Neural cell (in vitro differentiated cells): ENCODE measurements around the gene MS4A1. TPM values are rescaled to one million over a fixed set of nuclear protein-coding genes. Genes with fewer than 3 reads are reported as not detected.

Experiments used
- H2AFZ ChIP-seq: fragments of 200-600, 300-800 bp; sonication (generic), shearing (Covaris generic); 2 replicates; pipeline ENCODE4 v1.6.0; 2014; ENCODE audit warnings: low read depth, mild to moderate bottlenecking, antibody characterized with exemption, low read length, moderate library complexity
- H3F3A ChIP-seq: fragments of 200-600 bp; shearing (Covaris generic); 2 replicates; pipeline ENCODE4 v1.6.1; 2016; ENCODE audit warnings: mild to moderate bottlenecking, moderate library complexity, mixed read lengths, antibody characterized with exemption, low read length; ENCODE audit not compliant: insufficient read depth, poor library complexity, severe bottlenecking
- H3K27ac ChIP-seq: fragments of 200-600, 300-800 bp; sonication (generic), shearing (Covaris generic); 2 replicates; pipeline ENCODE4 v1.5.1; 2014; ENCODE audit warnings: mild to moderate bottlenecking, low read length, moderate library complexity
- H3K27me3 ChIP-seq: fragments of 300-800, 200-600 bp; sonication (generic), shearing (Covaris generic); 2 replicates; pipeline ENCODE4 v1.6.0; 2014; ENCODE audit warnings: mild to moderate bottlenecking, low read depth, low read length, moderate library complexity; ENCODE audit not compliant: insufficient read depth
- H3K36me3 ChIP-seq: fragments of 300-800, 200-600 bp; sonication (generic), shearing (Covaris generic); 2 replicates; pipeline ENCODE4 v1.5.1; 2014; ENCODE audit warnings: mild to moderate bottlenecking, antibody characterized with exemption, low read length, moderate library complexity; ENCODE audit not compliant: insufficient read depth
- H3K4me2 ChIP-seq: fragments of 300-800, 200-600 bp; sonication (generic), shearing (Covaris generic); 2 replicates; pipeline ENCODE4 v1.6.0; 2014; ENCODE audit warnings: mild to moderate bottlenecking, low read length
- H3K4me3 ChIP-seq: fragments of 300-800, 200-600 bp; sonication (generic), shearing (Covaris generic); 2 replicates; pipeline ENCODE4 v1.5.1; 2014; ENCODE audit warnings: mild to moderate bottlenecking, low read length, moderate library complexity
- H3K79me2 ChIP-seq: fragments of 200-600 bp; shearing (Covaris generic); replicated peaks from 2 replicates; pipeline ENCODE4 v1.6.0; 2014; ENCODE audit warnings: mild to moderate bottlenecking, low read length, moderate library complexity; ENCODE audit not compliant: insufficient read depth
- H3K9ac ChIP-seq: fragments of 300-800, 200-600 bp; sonication (generic), shearing (Covaris generic); 2 replicates; pipeline ENCODE4 v1.6.1; 2016; ENCODE audit warnings: mild to moderate bottlenecking, low read length, mixed read lengths
- H3K9me2 ChIP-seq: fragments of 200-600 bp; shearing (Covaris generic); 2 replicates; pipeline ENCODE4 v1.6.1; 2016; ENCODE audit warnings: mild to moderate bottlenecking, low read length, mixed read lengths; ENCODE audit not compliant: insufficient read depth
- H3K9me3 ChIP-seq: fragments of 200-600, 300-800 bp; sonication (generic), shearing (Covaris generic); 2 replicates; pipeline ENCODE4 v1.6.1; 2016; ENCODE audit warnings: mild to moderate bottlenecking, mixed run types, low read length, moderate library complexity, mixed read lengths
- H4K20me1 ChIP-seq: fragments of 200-600 bp; shearing (Covaris generic); 2 replicates; pipeline ENCODE4 v1.6.1; 2016; ENCODE audit warnings: mild to moderate bottlenecking, mixed run types; ENCODE audit not compliant: insufficient read depth
- CTCF ChIP-seq: fragments of 450-650 bp; IDR thresholded peaks from 2 replicates; pipeline ENCODE4 v1.5.1; 2014; ENCODE audit warnings: antibody characterized with exemption, mild to moderate bottlenecking, moderate library complexity; ENCODE audit not compliant: poor library complexity, severe bottlenecking
- EP300 ChIP-seq: fragments of 450-650 bp; conservative IDR thresholded peaks from 2 replicates; pipeline ENCODE4 v1.6.1; 2014; ENCODE audit warnings: antibody characterized with exemption, mild to moderate bottlenecking, moderate library complexity; ENCODE audit not compliant: poor library complexity, severe bottlenecking
- EZH2 ChIP-seq: fragments of 200-600, 300-800 bp; shearing (Covaris generic), sonication (generic); IDR thresholded peaks from 2 replicates; pipeline ENCODE4 v1.6.1; 2014; ENCODE audit warnings: antibody characterized with exemption, low read length, borderline replicate concordance, mild to moderate bottlenecking; ENCODE audit not compliant: insufficient read depth, poor library complexity, severe bottlenecking
- MXI1 ChIP-seq: fragments of 450-650 bp; conservative IDR thresholded peaks from 2 replicates; pipeline ENCODE4 v1.6.1; 2014; ENCODE audit warnings: antibody characterized with exemption, mild to moderate bottlenecking; ENCODE audit not compliant: poor library complexity, severe bottlenecking
- POLR2AphosphoS5 ChIP-seq: IDR thresholded peaks from 2 replicates; pipeline ENCODE4 v1.6.1; 2012
- RAD21 ChIP-seq: fragments of 450-650 bp; conservative IDR thresholded peaks from 2 replicates; pipeline ENCODE4 v1.6.1; 2014; ENCODE audit warnings: antibody characterized with exemption, mild to moderate bottlenecking, moderate library complexity
- REST ChIP-seq: IDR thresholded peaks from 2 replicates; pipeline ENCODE4 v1.6.1; 2012; ENCODE audit warnings: borderline replicate concordance
- SMC3 ChIP-seq: fragments of 450-650 bp; conservative IDR thresholded peaks from 2 replicates; pipeline ENCODE4 v1.6.1; 2014; ENCODE audit warnings: antibody characterized with exemption, mild to moderate bottlenecking, moderate library complexity; ENCODE audit not compliant: poor library complexity
- TAF1 ChIP-seq: IDR thresholded peaks from 2 replicates; pipeline ENCODE4 v1.6.1; 2012; ENCODE audit warnings: low read depth
- polyA plus RNA-seq: library from polyadenylated mRNA; depleted of rRNA; stranded (reverse); fragments of >200 nt; gene quantifications from 2 replicates; pipeline ENCODE4 v1.2.3, GENCODE V29; 2014

The MS4A1 gene
- polyA plus RNA-seq, 1 donor from 2014 or later: not detected

GRCh38 chr11:60469723-60470122 is 14.1 kb downstream of the MS4A1 start:
- no peaks in the 10 kb centered on the region for H4K20me1 ChIP-seq
- no peaks in the 10 kb centered on the region for H3K9me3 ChIP-seq
- H3K9ac ChIP-seq: no peak overlapping the region
- TF ChIP-seq REST: no peak
- no peak for TF ChIP-seq MXI1
- no peak for TF ChIP-seq EZH2
- no peaks in the 10 kb centered on the region for H3K79me2 ChIP-seq
- H3K9me2 ChIP-seq: no peaks in the 10 kb centered on the region
- H3K36me3 ChIP-seq: no peaks in the 10 kb centered on the region
- H2AFZ ChIP-seq: no peak overlapping the region
- H3K27ac ChIP-seq: no peak overlapping the region
- H3K4me3 ChIP-seq: no peak overlapping the region
- no peak overlapping the region for H3K4me2 ChIP-seq
- H3F3A ChIP-seq: no peaks in the 10 kb centered on the region
- no peaks in the 10 kb centered on the region for H3K27me3 ChIP-seq

GRCh38 chr11:60477035-60477445 is 21.4 kb downstream of the MS4A1 start:
- TF ChIP-seq TAF1 (no peak), SMC3 (no peak), POLR2AphosphoS5 (no peak), MXI1 (no peak)
- H3K4me3 ChIP-seq: no peak overlapping the region
- H3K9me3 ChIP-seq: no peaks in the 10 kb centered on the region
- H3K27me3 ChIP-seq: no peaks in the 10 kb centered on the region
- H3K79me2 ChIP-seq: no peaks in the 10 kb centered on the region
- H4K20me1 ChIP-seq: no peaks in the 10 kb centered on the region
- H3K36me3 ChIP-seq: no peaks in the 10 kb centered on the region
- no peak overlapping the region for H2AFZ ChIP-seq
- H3K27ac ChIP-seq: no peak overlapping the region
- H3K9me2 ChIP-seq: no peaks in the 10 kb centered on the region
- H3K4me2 ChIP-seq: no peak overlapping the region
- H3F3A ChIP-seq: no peaks in the 10 kb centered on the region
- H3K9ac ChIP-seq: no peak overlapping the region

GRCh38 chr11:60482361-60482760 is 26.7 kb downstream of the MS4A1 start:
- H3K4me3 ChIP-seq: no peak overlapping the region
- no peak overlapping the region for H2AFZ ChIP-seq

GRCh38 chr11:60485987-60486386 is 30.3 kb downstream of the MS4A1 start:
- Histone ChIP-seq H3K9me3 (no peaks in the 10 kb centered on the region), H3K79me2 (no peaks in the 10 kb centered on the region), H3K27ac (no peak overlapping the region), H3K27me3 (no peaks in the 10 kb centered on the region), H3K4me2 (no peak overlapping the region), H2AFZ (no peak overlapping the region), H3F3A (no peaks in the 10 kb centered on the region), H4K20me1 (no peaks in the 10 kb centered on the region), H3K9ac (no peak overlapping the region), H3K36me3 (no peaks in the 10 kb centered on the region), H3K4me3 (no peak overlapping the region), H3K9me2 (no peaks in the 10 kb centered on the region)
- TF ChIP-seq EP300 (no peak), TAF1 (no peak), POLR2AphosphoS5 (no peak), EZH2 (no peak), CTCF (peak; percentile 48), SMC3 (peak; percentile 34), RAD21 (peak; percentile 19), MXI1 (no peak), REST (no peak)

More at GRCh38 chr11:60482361-60482760, 26.7 kb downstream of the MS4A1 start:
- Histone ChIP-seq H3K9me3 (no peaks in the 10 kb centered on the region), H4K20me1 (no peaks in the 10 kb centered on the region), H3F3A (no peaks in the 10 kb centered on the region), H3K36me3 (no peaks in the 10 kb centered on the region), H3K4me2 (no peak overlapping the region), H3K9ac (no peak overlapping the region), H3K79me2 (no peaks in the 10 kb centered on the region), H3K9me2 (no peaks in the 10 kb centered on the region), H3K27ac (no peak overlapping the region), H3K27me3 (no peaks in the 10 kb centered on the region)
- no peak for TF ChIP-seq EP300
